Hypothalamus (tissue), 51 donors: ENCODE results near the gene INAVA.
"Not testable (repeated sequence)": the region's sequence is repeated elsewhere in the genome, so short reads cannot be mapped to it uniquely, and the experiment has no call there.

ENCODE experiments used
- DNase-seq, 51 donors: peaks; one replicate each; lab custom pipeline; 2025; lab: John Stamatoyannopoulos, UW

INAVA gene

GRCh38 chr1:200960236-200960947 lies 65.7 kb downstream of the INAVA start:
- no peak for DNase-seq

GRCh38 chr1:200960948-200961340 lies 66.2 kb downstream of the INAVA start:
- DNase-seq = no peak

GRCh38 chr1:200962151-200962550 lies 67.5 kb downstream of the INAVA start:
- DNase-seq = not testable (repeated sequence)

GRCh38 chr1:200962631-200963030 lies 67.9 kb downstream of the INAVA start:
- DNase-seq = no peak

- DNase-seq = no peak
Observed at GRCh38 chr1:200963076-200963475, 68.4 kb downstream of the INAVA start.

GRCh38 chr1:200963888-200964287 lies 69.2 kb downstream of the INAVA start:
- not testable (repeated sequence) for DNase-seq
